SK-N-MC (cell line): ENCODE measurements around the gene PACRG.

Experiments
- DNase-seq: peaks from one replicate; pipeline ENCODE4 v3.0.0-alpha.2; 2011; ENCODE audit warnings: low read depth, low spot score
- H3K27ac ChIP-seq: fragments of 200-600 bp; sonication (generic); 2 replicates; pipeline ENCODE4 v1.5.1; 2016; ENCODE audit warnings: mixed run types
- H3K36me3 ChIP-seq: fragments of 200-600 bp; sonication (generic); 2 replicates; pipeline ENCODE4 v1.6.1; 2017; ENCODE audit warnings: antibody characterized with exemption, low read length, mixed read lengths; ENCODE audit not compliant: insufficient read depth
- H3K4me3 ChIP-seq: fragments of 200-600 bp; sonication (generic); 2 replicates; pipeline ENCODE4 v1.5.1; 2016
- H3K9ac ChIP-seq: fragments of 200-600 bp; sonication (generic); 2 replicates; pipeline ENCODE4 v1.8.0; 2017; ENCODE audit warnings: mixed run types, mixed read lengths; ENCODE audit not compliant: insufficient read length
- H3K9me3 ChIP-seq: fragments of 200-600 bp; sonication (generic); 2 replicates; pipeline ENCODE4 v1.6.1; 2017; ENCODE audit warnings: low read depth, mild to moderate bottlenecking, antibody characterized with exemption, low read length, moderate library complexity, mixed read lengths
- EZH2 ChIP-seq: fragments of 200-600 bp; sonication (generic); IDR thresholded peaks from one replicate; pipeline ENCODE4 v1.6.1; 2017; ENCODE audit warnings: antibody characterized with exemption
- FOXP2 ChIP-seq: optimal IDR thresholded peaks from 2 replicates; pipeline ENCODE3; 2011; ENCODE audit warnings: mild to moderate bottlenecking, moderate library complexity; ENCODE audit not compliant: insufficient read depth; ENCODE audit errors: extremely low read length, control extremely low read depth
- POLR2AphosphoS5 ChIP-seq: IDR thresholded peaks from 2 replicates; pipeline ENCODE4 v1.6.1; 2012; ENCODE audit warnings: mild to moderate bottlenecking, low read depth, low read length, borderline replicate concordance

Gene PACRG

GRCh38 chr6:163048345-163048744 is 320.6 kb downstream of the PACRG start:
- Histone ChIP-seq H3K36me3 (no peaks in the 10 kb centered on the region), H3K9me3 (no peaks in the 10 kb centered on the region), H3K27ac (no peak overlapping the region), H3K4me3 (no peak overlapping the region), H3K9ac (no peak overlapping the region)
- DNase-seq, result no peak
- TF ChIP-seq POLR2AphosphoS5, result no peak

- Histone ChIP-seq H3K9me3 (no peaks in the 10 kb centered on the region), H3K27ac (no peak overlapping the region), H3K4me3 (no peak overlapping the region), H3K9ac (no peak overlapping the region), H3K36me3 (no peaks in the 10 kb centered on the region)
- DNase-seq, result no peak
- TF ChIP-seq POLR2AphosphoS5 (no peak), EZH2 (no peak), FOXP2 (no peak)
Measured at GRCh38 chr6:163053667-163054344, 326.0 kb downstream of the PACRG start.

- no peak for DNase-seq
- no peak overlapping the region for H3K27ac ChIP-seq
- TF ChIP-seq EZH2 (no peak), FOXP2 (no peak), POLR2AphosphoS5 (no peak)
- H3K9ac ChIP-seq, result no peak overlapping the region
- H3K4me3 ChIP-seq, result no peak overlapping the region
- no peaks in the 10 kb centered on the region for H3K9me3 ChIP-seq
- no peaks in the 10 kb centered on the region for H3K36me3 ChIP-seq
Measured at GRCh38 chr6:163054641-163055040, 326.9 kb downstream of the PACRG start.

- Histone ChIP-seq H3K9me3 (no peaks in the 10 kb centered on the region), H3K36me3 (no peaks in the 10 kb centered on the region), H3K27ac (no peak overlapping the region), H3K9ac (no peak overlapping the region), H3K4me3 (no peak overlapping the region)
- no peak for TF ChIP-seq EZH2
- no peak for DNase-seq
Measured at GRCh38 chr6:163057260-163057659, 329.5 kb downstream of the PACRG start.

GRCh38 chr6:163062790-163063189 is 335.0 kb downstream of the PACRG start:
- DNase-seq, result no peak
- TF ChIP-seq FOXP2 (no peak), EZH2 (no peak), POLR2AphosphoS5 (no peak)
- Histone ChIP-seq H3K36me3 (no peaks in the 10 kb centered on the region), H3K27ac (no peak overlapping the region), H3K9ac (no peak overlapping the region), H3K4me3 (no peak overlapping the region), H3K9me3 (no peaks in the 10 kb centered on the region)

GRCh38 chr6:163063561-163063960 is 335.8 kb downstream of the PACRG start:
- H3K9me3 ChIP-seq, result no peaks in the 10 kb centered on the region
- TF ChIP-seq POLR2AphosphoS5 (no peak), EZH2 (no peak), FOXP2 (no peak)

GRCh38 chr6:163064397-163064796 is 336.6 kb downstream of the PACRG start:
- Histone ChIP-seq H3K4me3 (no peak overlapping the region), H3K36me3 (no peaks in the 10 kb centered on the region), H3K9me3 (no peaks in the 10 kb centered on the region), H3K9ac (no peak overlapping the region), H3K27ac (no peak overlapping the region)
- TF ChIP-seq EZH2, result no peak
- TF ChIP-seq POLR2AphosphoS5, result no peak
- no peak for TF ChIP-seq FOXP2
- DNase-seq, result no peak

More at GRCh38 chr6:163063561-163063960, 335.8 kb downstream of the PACRG start:
- H3K27ac ChIP-seq, result no peak overlapping the region
- H3K4me3 ChIP-seq, result no peak overlapping the region
- no peak overlapping the region for H3K9ac ChIP-seq
- H3K36me3 ChIP-seq, result no peaks in the 10 kb centered on the region
- DNase-seq, result no peak

- no peak for DNase-seq
- Histone ChIP-seq H3K36me3 (no peaks in the 10 kb centered on the region), H3K9ac (no peak overlapping the region), H3K9me3 (no peaks in the 10 kb centered on the region), H3K27ac (no peak overlapping the region), H3K4me3 (no peak overlapping the region)
- TF ChIP-seq FOXP2 (no peak), POLR2AphosphoS5 (no peak), EZH2 (no peak)
Measured at GRCh38 chr6:163066200-163066599, 338.4 kb downstream of the PACRG start.

- no peaks in the 10 kb centered on the region for H3K36me3 ChIP-seq
- no peak overlapping the region for H3K4me3 ChIP-seq
- no peak overlapping the region for H3K27ac ChIP-seq
- no peak for DNase-seq
- no peaks in the 10 kb centered on the region for H3K9me3 ChIP-seq
- no peak for TF ChIP-seq FOXP2
- no peak for TF ChIP-seq POLR2AphosphoS5
- TF ChIP-seq EZH2, result no peak
- H3K9ac ChIP-seq, result no peak overlapping the region
Measured at GRCh38 chr6:163077134-163077533, 349.4 kb downstream of the PACRG start.
